ENCODE measurements around the gene RPP21. TPM values are rescaled to one million over a fixed set of nuclear protein-coding genes. Genes with fewer than 3 reads are reported as not detected.

RPP21 gene
- polyA plus RNA-seq, 1 donor from 2014 or later: 109 TPM

DNA sequence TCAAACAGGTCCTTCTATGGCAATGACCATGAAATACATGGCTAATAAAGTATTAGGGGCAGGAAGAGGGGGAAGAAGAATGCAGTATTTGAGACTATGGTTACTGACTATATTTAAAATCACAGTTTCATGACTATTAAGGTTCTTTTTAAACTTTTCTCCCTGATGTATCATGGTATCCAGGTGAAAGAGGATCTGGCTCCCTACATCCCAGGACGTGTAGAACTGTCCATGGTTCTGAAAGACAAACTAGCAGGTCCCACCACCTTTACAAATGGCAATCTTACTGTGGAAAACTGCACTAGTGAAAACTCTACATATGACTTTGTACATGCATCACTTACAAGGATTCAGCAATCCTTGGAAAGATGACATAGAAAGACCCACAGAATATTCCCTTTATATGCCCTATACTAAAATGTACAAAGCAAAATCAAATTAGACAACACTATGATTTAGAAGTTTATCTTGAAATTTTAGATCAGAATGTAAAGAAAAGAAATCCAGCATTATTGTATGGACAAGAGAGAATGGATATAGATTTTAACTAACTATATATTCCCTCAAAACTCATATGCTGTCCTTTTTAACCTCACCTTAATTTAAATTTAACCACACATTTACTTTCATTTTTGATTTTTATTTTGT is 33.5 kb downstream of the RPP21 start:
- Histone ChIP-seq H3K27ac (ENCODE audit: low read length) (no peak overlapping the region), H3K4me2 (ENCODE audit: low read length) (no peak overlapping the region), H3K27me3 (ENCODE audit: insufficient read depth, low read depth, low read length) (peaks cover 21% of the 10 kb centered on the region), H2AFZ (ENCODE audit: low read depth, low read length) (no peak overlapping the region), H3K9me3 (ENCODE audit: low read length) (no peaks in the 10 kb centered on the region), H3K36me3 (ENCODE audit: insufficient read depth, low read length) (no peaks in the 10 kb centered on the region), H3F3A (ENCODE audit: insufficient read depth, low read length, poor library complexity, severe bottlenecking) (no peaks in the 10 kb centered on the region), H3K4me3 (ENCODE audit: low read length) (no peak overlapping the region), H3K9me2 (ENCODE audit: insufficient read depth, low read length) (no peaks in the 10 kb centered on the region), H3K9ac (ENCODE audit: low read length) (no peak overlapping the region), H3K79me2 (replicated peaks; ENCODE audit: insufficient read depth, low read length) (no peaks in the 10 kb centered on the region), H4K20me1 (ENCODE audit: insufficient read depth) (no peaks in the 10 kb centered on the region)
- no peak for TF ChIP-seq EZH2 (IDR thresholded peaks at IDR 0.05; ENCODE audit: borderline replicate concordance, insufficient read depth, low read length, poor library complexity, severe bottlenecking)
- TF ChIP-seq EP300 (conservative IDR thresholded peaks at IDR 0.05; ENCODE audit: poor library complexity, severe bottlenecking): no peak
- TF ChIP-seq, protein P1, sequence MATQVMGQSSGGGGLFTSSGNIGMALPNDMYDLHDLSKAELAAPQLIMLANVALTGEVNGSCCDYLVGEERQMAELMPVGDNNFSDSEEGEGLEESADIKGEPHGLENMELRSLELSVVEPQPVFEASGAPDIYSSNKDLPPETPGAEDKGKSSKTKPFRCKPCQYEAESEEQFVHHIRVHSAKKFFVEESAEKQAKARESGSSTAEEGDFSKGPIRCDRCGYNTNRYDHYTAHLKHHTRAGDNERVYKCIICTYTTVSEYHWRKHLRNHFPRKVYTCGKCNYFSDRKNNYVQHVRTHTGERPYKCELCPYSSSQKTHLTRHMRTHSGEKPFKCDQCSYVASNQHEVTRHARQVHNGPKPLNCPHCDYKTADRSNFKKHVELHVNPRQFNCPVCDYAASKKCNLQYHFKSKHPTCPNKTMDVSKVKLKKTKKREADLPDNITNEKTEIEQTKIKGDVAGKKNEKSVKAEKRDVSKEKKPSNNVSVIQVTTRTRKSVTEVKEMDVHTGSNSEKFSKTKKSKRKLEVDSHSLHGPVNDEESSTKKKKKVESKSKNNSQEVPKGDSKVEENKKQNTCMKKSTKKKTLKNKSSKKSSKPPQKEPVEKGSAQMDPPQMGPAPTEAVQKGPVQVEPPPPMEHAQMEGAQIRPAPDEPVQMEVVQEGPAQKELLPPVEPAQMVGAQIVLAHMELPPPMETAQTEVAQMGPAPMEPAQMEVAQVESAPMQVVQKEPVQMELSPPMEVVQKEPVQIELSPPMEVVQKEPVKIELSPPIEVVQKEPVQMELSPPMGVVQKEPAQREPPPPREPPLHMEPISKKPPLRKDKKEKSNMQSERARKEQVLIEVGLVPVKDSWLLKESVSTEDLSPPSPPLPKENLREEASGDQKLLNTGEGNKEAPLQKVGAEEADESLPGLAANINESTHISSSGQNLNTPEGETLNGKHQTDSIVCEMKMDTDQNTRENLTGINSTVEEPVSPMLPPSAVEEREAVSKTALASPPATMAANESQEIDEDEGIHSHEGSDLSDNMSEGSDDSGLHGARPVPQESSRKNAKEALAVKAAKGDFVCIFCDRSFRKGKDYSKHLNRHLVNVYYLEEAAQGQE (IDR thresholded peaks at IDR 0.05; ENCODE audit: borderline replicate concordance): no peak
- no peak for TF ChIP-seq POLR2AphosphoS5 (IDR thresholded peaks at IDR 0.05)
- no peak for TF ChIP-seq RAD21 (conservative IDR thresholded peaks at IDR 0.05)
- TF ChIP-seq TAF1 (IDR thresholded peaks at IDR 0.05; ENCODE audit: low read depth): no peak
- TF ChIP-seq, protein P2, sequence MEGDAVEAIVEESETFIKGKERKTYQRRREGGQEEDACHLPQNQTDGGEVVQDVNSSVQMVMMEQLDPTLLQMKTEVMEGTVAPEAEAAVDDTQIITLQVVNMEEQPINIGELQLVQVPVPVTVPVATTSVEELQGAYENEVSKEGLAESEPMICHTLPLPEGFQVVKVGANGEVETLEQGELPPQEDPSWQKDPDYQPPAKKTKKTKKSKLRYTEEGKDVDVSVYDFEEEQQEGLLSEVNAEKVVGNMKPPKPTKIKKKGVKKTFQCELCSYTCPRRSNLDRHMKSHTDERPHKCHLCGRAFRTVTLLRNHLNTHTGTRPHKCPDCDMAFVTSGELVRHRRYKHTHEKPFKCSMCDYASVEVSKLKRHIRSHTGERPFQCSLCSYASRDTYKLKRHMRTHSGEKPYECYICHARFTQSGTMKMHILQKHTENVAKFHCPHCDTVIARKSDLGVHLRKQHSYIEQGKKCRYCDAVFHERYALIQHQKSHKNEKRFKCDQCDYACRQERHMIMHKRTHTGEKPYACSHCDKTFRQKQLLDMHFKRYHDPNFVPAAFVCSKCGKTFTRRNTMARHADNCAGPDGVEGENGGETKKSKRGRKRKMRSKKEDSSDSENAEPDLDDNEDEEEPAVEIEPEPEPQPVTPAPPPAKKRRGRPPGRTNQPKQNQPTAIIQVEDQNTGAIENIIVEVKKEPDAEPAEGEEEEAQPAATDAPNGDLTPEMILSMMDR (IDR thresholded peaks at IDR 0.05; ENCODE audit: poor library complexity, severe bottlenecking): no peak
- TF ChIP-seq MXI1 (conservative IDR thresholded peaks at IDR 0.05; ENCODE audit: poor library complexity, severe bottlenecking): no peak
- TF ChIP-seq SMC3 (conservative IDR thresholded peaks at IDR 0.05; ENCODE audit: poor library complexity): no peak

DNA sequence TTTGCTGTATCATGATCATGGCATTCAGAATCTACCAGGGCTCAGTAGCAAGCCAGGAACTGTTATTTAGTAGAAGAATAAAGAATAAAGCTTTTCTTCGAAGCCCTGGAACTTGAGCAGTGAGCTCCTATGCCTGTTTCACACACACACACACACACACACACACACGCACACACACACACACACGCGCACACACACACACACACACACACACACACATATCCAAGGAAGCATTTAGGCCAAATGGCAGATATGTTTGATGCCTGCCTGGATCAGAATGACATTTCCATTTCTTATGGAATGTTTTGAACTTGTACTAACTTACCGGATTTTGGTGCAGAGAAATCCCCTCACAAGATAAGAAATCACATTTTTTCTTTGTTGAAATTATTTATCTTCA is 35.5 kb downstream of the RPP21 start:
- Histone ChIP-seq H3K9me3 (ENCODE audit: low read length) (no peaks in the 10 kb centered on the region), H4K20me1 (ENCODE audit: insufficient read depth) (no peaks in the 10 kb centered on the region), H3K9me2 (ENCODE audit: insufficient read depth, low read length) (no peaks in the 10 kb centered on the region), H2AFZ (ENCODE audit: low read depth, low read length) (no peak overlapping the region), H3K9ac (ENCODE audit: low read length) (no peak overlapping the region), H3K79me2 (replicated peaks; ENCODE audit: insufficient read depth, low read length) (no peaks in the 10 kb centered on the region), H3K4me2 (ENCODE audit: low read length) (no peak overlapping the region), H3F3A (ENCODE audit: insufficient read depth, low read length, poor library complexity, severe bottlenecking) (no peaks in the 10 kb centered on the region), H3K36me3 (ENCODE audit: insufficient read depth, low read length) (no peaks in the 10 kb centered on the region), H3K27ac (ENCODE audit: low read length) (no peak overlapping the region), H3K27me3 (ENCODE audit: insufficient read depth, low read depth, low read length) (peaks cover 21% of the 10 kb centered on the region), H3K4me3 (ENCODE audit: low read length) (no peak overlapping the region)
- TF ChIP-seq TAF1 (IDR thresholded peaks at IDR 0.05; ENCODE audit: low read depth) (no peak), SMC3 (conservative IDR thresholded peaks at IDR 0.05; ENCODE audit: poor library complexity) (no peak), EZH2 (IDR thresholded peaks at IDR 0.05; ENCODE audit: borderline replicate concordance, insufficient read depth, low read length, poor library complexity, severe bottlenecking) (no peak), POLR2AphosphoS5 (IDR thresholded peaks at IDR 0.05) (no peak), MXI1 (conservative IDR thresholded peaks at IDR 0.05; ENCODE audit: poor library complexity, severe bottlenecking) (no peak), EP300 (conservative IDR thresholded peaks at IDR 0.05; ENCODE audit: poor library complexity, severe bottlenecking) (no peak), RAD21 (conservative IDR thresholded peaks at IDR 0.05) (no peak)
- TF ChIP-seq, protein P2 (IDR thresholded peaks at IDR 0.05; ENCODE audit: poor library complexity, severe bottlenecking): no peak
- TF ChIP-seq, protein P1 (IDR thresholded peaks at IDR 0.05; ENCODE audit: borderline replicate concordance): no peak
